Measurements from ENCODE around the gene OBP2B. TPM values are rescaled to one million over a fixed set of nuclear protein-coding genes. Genes with fewer than 3 reads are reported as not detected.
"Not testable (repeated sequence)": the region's sequence is repeated elsewhere in the genome, so short reads cannot be mapped to it uniquely, and the experiment has no call there.

OBP2B gene
- total and polyA plus RNA-seq, 2 experiments from 2014 or later = not detected

GRCh38 chr9:133170716-133171115, 38.3 kb downstream of the OBP2B start (continued):
- TF ChIP-seq CREB1 (CRISPR knock-in tag; IDR thresholded peaks at IDR 0.05; ENCODE audit: low read depth) = no peak
- TF ChIP-seq ZNF114 (CRISPR knock-in tag; IDR thresholded peaks at IDR 0.05) = no peak
- no peak for TF ChIP-seq EZH2 (IDR thresholded peaks at IDR 0.05; ENCODE audit: low read depth, unreplicated experiment)
- no peak for TF ChIP-seq STAT1 (IDR thresholded peaks at IDR 0.05; ENCODE audit: unreplicated experiment)
- no peak for TF ChIP-seq POLR2AphosphoS5 (IDR thresholded peaks at IDR 0.05; ENCODE audit: low read depth)

GRCh38 chr9:133169687-133170086, 39.4 kb downstream of the OBP2B start:
- not testable (repeated sequence) for H2AFZ ChIP-seq; H3K36me3 ChIP-seq (ENCODE audit: insufficient read depth); H3K9me2 ChIP-seq (ENCODE audit: insufficient read depth); H3F3A ChIP-seq (replicated peaks; ENCODE audit: low read depth); H3K27ac Mint-ChIP-seq; H3K4me2 ChIP-seq; H3K27ac ChIP-seq (ENCODE audit: low read depth); H3K4me3 Mint-ChIP-seq; H3K27me3 ChIP-seq (ENCODE audit: insufficient read depth); H4K20me1 ChIP-seq (replicated peaks; ENCODE audit: insufficient read depth); H3K36me3 Mint-ChIP-seq (ENCODE audit: low read depth); H3K4me1 ChIP-seq (ENCODE audit: insufficient read depth); DNase-seq (ENCODE audit: low spot score); ATAC-seq; H3K4me1 Mint-ChIP-seq; H3K9me3 Mint-ChIP-seq; H3K79me2 ChIP-seq (replicated peaks; ENCODE audit: insufficient read depth); H3K4me3 ChIP-seq
- peaks cover 17% of the 10 kb centered on the region for H3K27me3 Mint-ChIP-seq (ENCODE audit: insufficient read depth, low read depth, poor library complexity)

- Histone ChIP-seq H3K9me2 (ENCODE audit: insufficient read depth) (no peaks in the 10 kb centered on the region), H3K36me3 (ENCODE audit: insufficient read depth) (no peaks in the 10 kb centered on the region), H3K79me2 (replicated peaks; ENCODE audit: insufficient read depth) (no peaks in the 10 kb centered on the region), H2AFZ (no peak overlapping the region), H3K4me2 (no peak overlapping the region), H4K20me1 (replicated peaks; ENCODE audit: insufficient read depth) (no peaks in the 10 kb centered on the region), H3K27me3 (ENCODE audit: insufficient read depth) (no peaks in the 10 kb centered on the region; the same call in 1 of the 2 replicates), H3K27ac (ENCODE audit: low read depth) (no peak overlapping the region), H3K4me1 (ENCODE audit: insufficient read depth) (no peaks in the 10 kb centered on the region), H3K4me3 (no peak overlapping the region), H3F3A (replicated peaks; ENCODE audit: low read depth) (no peaks in the 10 kb centered on the region)
- no peak for DNase-seq (ENCODE audit: low spot score)
- Mint-ChIP-seq H3K4me1 (0 out of 3 replicates have a peak, but pooled peaks cover 4% of the 10 kb centered on the region), H3K4me3 (no peak overlapping the region), H3K27me3 (ENCODE audit: insufficient read depth, low read depth, poor library complexity) (peaks cover 20% of the 10 kb centered on the region), H3K27ac (no peak overlapping the region), H3K9me3 (no peaks in the 10 kb centered on the region), H3K36me3 (ENCODE audit: low read depth) (no peaks in the 10 kb centered on the region)
- no peak for ATAC-seq
- TF ChIP-seq REST (IDR thresholded peaks at IDR 0.05; ENCODE audit: unreplicated experiment) (no peak), CTCF (conservative IDR thresholded peaks at IDR 0.05; ENCODE audit: low read depth in 2 of 2) (no peak), ZNF331 (CRISPR knock-in tag; IDR thresholded peaks at IDR 0.05; ENCODE audit: low read depth) (no peak), STAT1 (IDR thresholded peaks at IDR 0.05; ENCODE audit: unreplicated experiment) (no peak), NANOG (IDR thresholded peaks at IDR 0.05; ENCODE audit: borderline replicate concordance) (no peak), CREB1 (CRISPR knock-in tag; IDR thresholded peaks at IDR 0.05; ENCODE audit: low read depth) (no peak), POLR2AphosphoS5 (IDR thresholded peaks at IDR 0.05; ENCODE audit: low read depth) (no peak), EZH2 (IDR thresholded peaks at IDR 0.05; ENCODE audit: low read depth, unreplicated experiment) (no peak), EZH2phosphoT487 (IDR thresholded peaks at IDR 0.05; ENCODE audit: unreplicated experiment) (no peak), ETS1 (IDR thresholded peaks at IDR 0.05) (no peak), ZNF114 (CRISPR knock-in tag; IDR thresholded peaks at IDR 0.05) (no peak)
Measured at GRCh38 chr9:133169102-133169501, 39.9 kb downstream of the OBP2B start.

All from GM23338 (cell line).